Breast epithelium (tissue), 4 donors: ENCODE data around the gene NTSR1. TPM values are rescaled to one million over a fixed set of nuclear protein-coding genes. Genes with fewer than 3 reads are reported as not detected.

ENCODE experiments used
- DNase-seq, 2 donors: peaks; one replicate each; pipeline ENCODE4 v3.0.0-alpha.2; 2019; ENCODE audit warnings: low spot score in 2 of 2
- H3K27ac ChIP-seq, 2 donors: fragments of 200-600 bp; sonication (generic) in 1 of 2; one replicate each; pipeline ENCODE4 v1.5.1; 2016 to 2019; ENCODE audit warnings: mild to moderate bottlenecking in 1 of 2
- H3K27me3 ChIP-seq, 2 donors: fragments of 200-600 bp; sonication (generic) in 1 of 2; one replicate each; pipeline versions ENCODE4 v1.5.1 to v1.6.0; 2017 to 2019; ENCODE audit warnings: control low read depth in 1 of 2, mild to moderate bottlenecking in 1 of 2
- H3K36me3 ChIP-seq: fragments of 200-600 bp; one replicate; pipeline ENCODE4 v1.5.1; 2019
- H3K4me1 ChIP-seq, 2 donors: fragments of 200-600 bp; sonication (generic); one replicate each; pipeline ENCODE4 v1.5.1; 2016 to 2019; ENCODE audit warnings: control low read depth in 1 of 2
- H3K4me3 ChIP-seq, 3 donors: fragments of 200-600 bp; sonication (generic); 1 replicate in 2 of 3; 2 replicates in 1 of 3; pipeline ENCODE4 v1.5.1; 2016 to 2019; ENCODE audit warnings: mild to moderate bottlenecking in 3 of 3, moderate library complexity in 2 of 3
- H3K9me3 ChIP-seq, 2 donors: fragments of 200-600 bp; sonication (generic) in 1 of 2; one replicate each; pipeline ENCODE4 v1.5.1; 2016 to 2019; ENCODE audit warnings: control low read depth in 1 of 2
- CTCF ChIP-seq, 3 donors: fragments of 450-650 bp; IDR thresholded peaks; one replicate each; pipeline ENCODE4 v1.5.1; 2016 to 2017; ENCODE audit warnings: antibody characterized with exemption in 3 of 3, mild to moderate bottlenecking in 3 of 3, moderate library complexity in 3 of 3
- POLR2A ChIP-seq: fragments of 450-650 bp; IDR thresholded peaks from one replicate; pipeline ENCODE4 v1.6.1; 2016; ENCODE audit warnings: antibody characterized with exemption, mild to moderate bottlenecking, moderate library complexity
- POLR2AphosphoS5 ChIP-seq, 3 donors: sonication (generic); formaldehyde crosslinking; IDR thresholded peaks; one replicate each; pipeline ENCODE4 v1.6.1; 2017; ENCODE audit warnings: antibody characterized with exemption in 3 of 3
- intact Hi-C: fragments of 100-400 bp; cut with DNase I; formaldehyde crosslinking; loops from one replicate; pipeline ENCODE4 v1.15.1; 2023; ENCODE audit warnings: low total_unique reads
- total RNA-seq, 3 donors: library from RNA; depleted of rRNA; stranded (reverse); fragments of >200 nt; gene quantifications; one replicate each; pipeline ENCODE4 v1.1.0, GENCODE V29; 2016

The NTSR1 gene
- total RNA-seq, 3 donors from 2014 or later = under 0.01 TPM; not detected in 2

- no peak for TF ChIP-seq POLR2AphosphoS5 (IDR thresholded peaks at IDR 0.05)
- intact Hi-C loops = loop anchor here (10.0 kb wide), 1 partner anchor 91 kb away; no protein-coding TSS in a partner anchor
- no peaks in the 10 kb centered on the region for H3K4me1 ChIP-seq
- H3K27me3 ChIP-seq = peaks cover 0 to 27% of the 10 kb centered on the region in 2 donors
- no peak overlapping the region for H3K27ac ChIP-seq
- DNase-seq = no peak
- no peaks in the 10 kb centered on the region for H3K9me3 ChIP-seq
- no peak overlapping the region for H3K4me3 ChIP-seq
- no peaks in the 10 kb centered on the region for H3K36me3 ChIP-seq
Measured at GRCh38 chr20:62693524-62693922, 15.1 kb upstream of the NTSR1 start.

- no peak for TF ChIP-seq POLR2AphosphoS5 (IDR thresholded peaks at IDR 0.05)
- TF ChIP-seq POLR2A = no peak
- TF ChIP-seq CTCF (IDR thresholded peaks at IDR 0.05) = no peak
- Histone ChIP-seq H3K27ac (no peak overlapping the region), H3K4me1 (no peaks in the 10 kb centered on the region), H3K27me3 (peaks cover 0 to 29% of the 10 kb centered on the region in 2 donors), H3K9me3 (no peaks in the 10 kb centered on the region), H3K36me3 (no peaks in the 10 kb centered on the region), H3K4me3 (no peak overlapping the region)
- no peak for DNase-seq
- intact Hi-C loops = loop anchor here (10.0 kb wide), 1 partner anchor 91 kb away; no protein-coding TSS in a partner anchor
Measured at GRCh38 chr20:62694106-62694505, 14.5 kb upstream of the NTSR1 start.

GRCh38 chr20:62694868-62695267, 13.8 kb upstream of the NTSR1 start:
- Histone ChIP-seq H3K4me1 (no peaks in the 10 kb centered on the region), H3K9me3 (no peaks in the 10 kb centered on the region), H3K27me3 (peaks cover 0 to 29% of the 10 kb centered on the region in 2 donors), H3K4me3 (no peak overlapping the region), H3K27ac (no peak overlapping the region), H3K36me3 (no peaks in the 10 kb centered on the region)
- TF ChIP-seq CTCF (IDR thresholded peaks at IDR 0.05) (no peak), POLR2A (no peak), POLR2AphosphoS5 (IDR thresholded peaks at IDR 0.05) (no peak)
- no peak for DNase-seq
- intact Hi-C loops = loop anchor here (10.0 kb wide), 1 partner anchor 90 kb away; no protein-coding TSS in a partner anchor

- Histone ChIP-seq H3K4me3 (no peak overlapping the region), H3K27me3 (peaks cover 0 to 29% of the 10 kb centered on the region in 2 donors), H3K4me1 (no peaks in the 10 kb centered on the region), H3K9me3 (no peaks in the 10 kb centered on the region), H3K27ac (no peak overlapping the region), H3K36me3 (no peaks in the 10 kb centered on the region)
- no peak for TF ChIP-seq POLR2AphosphoS5 (IDR thresholded peaks at IDR 0.05)
- no peak for TF ChIP-seq POLR2A
- no peak for TF ChIP-seq CTCF (IDR thresholded peaks at IDR 0.05)
- no peak for DNase-seq
- intact Hi-C loops = loop anchor here (10.0 kb wide), 1 partner anchor 89 kb away; no protein-coding TSS in a partner anchor
Measured at GRCh38 chr20:62695448-62696414, 12.9 kb upstream of the NTSR1 start.

- H3K36me3 ChIP-seq = no peaks in the 10 kb centered on the region
- no peak overlapping the region for H3K27ac ChIP-seq
- H3K9me3 ChIP-seq = no peaks in the 10 kb centered on the region
- no peak overlapping the region for H3K4me3 ChIP-seq
- intact Hi-C loops = loop anchor here (10.0 kb wide), 1 partner anchor 88 kb away; no protein-coding TSS in a partner anchor
- DNase-seq = no peak
- TF ChIP-seq POLR2AphosphoS5 (IDR thresholded peaks at IDR 0.05) = no peak
- no peak for TF ChIP-seq POLR2A
- no peak for TF ChIP-seq CTCF (IDR thresholded peaks at IDR 0.05)
- no peaks in the 10 kb centered on the region for H3K4me1 ChIP-seq
- peaks cover 0 to 29% of the 10 kb centered on the region in 2 donors for H3K27me3 ChIP-seq
Measured at GRCh38 chr20:62696434-62696957, 12.1 kb upstream of the NTSR1 start.
